Liver (tissue), 3 donors: ENCODE measurements around the gene ARMC9.

Experiments used
- ATF3 ChIP-seq: IDR thresholded peaks from 2 replicates; pipeline ENCODE4 v1.6.1; 2016; ENCODE audit warnings: antibody characterized with exemption
- EGR1 ChIP-seq, 2 donors: IDR thresholded peaks; 2 replicates each; pipeline ENCODE4 v1.6.1; 2016 to 2018; ENCODE audit warnings: antibody characterized with exemption in 2 of 2, low read depth in 2 of 2
- NR2F2 ChIP-seq: IDR thresholded peaks from 2 replicates; pipeline ENCODE4 v1.6.1; 2016; ENCODE audit warnings: antibody characterized with exemption
- RAD21 ChIP-seq, 2 donors: IDR thresholded peaks; 2 replicates each; pipeline ENCODE4 v1.6.1; 2016; ENCODE audit warnings: antibody characterized with exemption in 2 of 2, mild to moderate bottlenecking in 2 of 2
- REST ChIP-seq: IDR thresholded peaks from 2 replicates; pipeline ENCODE4 v1.6.1; 2016; ENCODE audit warnings: antibody characterized with exemption, mild to moderate bottlenecking
- RXRA ChIP-seq, 2 donors: IDR thresholded peaks; 2 replicates each; pipeline ENCODE4 v1.6.1; 2017 to 2018; ENCODE audit warnings: antibody characterized with exemption in 2 of 2, mild to moderate bottlenecking in 1 of 2
- TAF1 ChIP-seq: conservative IDR thresholded peaks from 2 replicates; pipeline ENCODE4 v1.6.1; 2016; ENCODE audit warnings: antibody characterized with exemption, mild to moderate bottlenecking
- YY1 ChIP-seq: IDR thresholded peaks from 2 replicates; pipeline ENCODE4 v1.6.1; 2016; ENCODE audit warnings: antibody characterized with exemption, mild to moderate bottlenecking
- TF ChIP-seq, protein P1 (sequence below): fragments of 150-350 bp; IDR thresholded peaks from 2 replicates; pipeline ENCODE4 v1.5.1; 2017; ENCODE audit warnings: improper control_type of control experiment, low read depth, low read length; ENCODE audit not compliant: missing input control
- TF ChIP-seq, protein P2 (sequence below): IDR thresholded peaks from 2 replicates; pipeline ENCODE4 v1.6.1; 2016; ENCODE audit warnings: antibody characterized with exemption
- TF ChIP-seq, protein P3 (sequence below): IDR thresholded peaks from 2 replicates; pipeline ENCODE4 v1.6.1; 2016; ENCODE audit warnings: antibody characterized with exemption
- donor health status: healthy.
- donor health status: healthy.

GRCh38 chr2:231204581-231204980, 6.2 kb downstream of the ARMC9 start:
- TF ChIP-seq REST (no peak), YY1 (no peak), RXRA (IDR thresholded peaks at IDR 0.05) (no peak), EGR1 (IDR thresholded peaks at IDR 0.05; ENCODE audit: low read depth in 2 of 2) (no peak), RAD21 (IDR thresholded peaks at IDR 0.05) (no peak), NR2F2 (no peak), ATF3 (no peak), TAF1 (no peak)
- TF ChIP-seq, protein P1, sequence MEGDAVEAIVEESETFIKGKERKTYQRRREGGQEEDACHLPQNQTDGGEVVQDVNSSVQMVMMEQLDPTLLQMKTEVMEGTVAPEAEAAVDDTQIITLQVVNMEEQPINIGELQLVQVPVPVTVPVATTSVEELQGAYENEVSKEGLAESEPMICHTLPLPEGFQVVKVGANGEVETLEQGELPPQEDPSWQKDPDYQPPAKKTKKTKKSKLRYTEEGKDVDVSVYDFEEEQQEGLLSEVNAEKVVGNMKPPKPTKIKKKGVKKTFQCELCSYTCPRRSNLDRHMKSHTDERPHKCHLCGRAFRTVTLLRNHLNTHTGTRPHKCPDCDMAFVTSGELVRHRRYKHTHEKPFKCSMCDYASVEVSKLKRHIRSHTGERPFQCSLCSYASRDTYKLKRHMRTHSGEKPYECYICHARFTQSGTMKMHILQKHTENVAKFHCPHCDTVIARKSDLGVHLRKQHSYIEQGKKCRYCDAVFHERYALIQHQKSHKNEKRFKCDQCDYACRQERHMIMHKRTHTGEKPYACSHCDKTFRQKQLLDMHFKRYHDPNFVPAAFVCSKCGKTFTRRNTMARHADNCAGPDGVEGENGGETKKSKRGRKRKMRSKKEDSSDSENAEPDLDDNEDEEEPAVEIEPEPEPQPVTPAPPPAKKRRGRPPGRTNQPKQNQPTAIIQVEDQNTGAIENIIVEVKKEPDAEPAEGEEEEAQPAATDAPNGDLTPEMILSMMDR, result no peak
- TF ChIP-seq, protein P2, sequence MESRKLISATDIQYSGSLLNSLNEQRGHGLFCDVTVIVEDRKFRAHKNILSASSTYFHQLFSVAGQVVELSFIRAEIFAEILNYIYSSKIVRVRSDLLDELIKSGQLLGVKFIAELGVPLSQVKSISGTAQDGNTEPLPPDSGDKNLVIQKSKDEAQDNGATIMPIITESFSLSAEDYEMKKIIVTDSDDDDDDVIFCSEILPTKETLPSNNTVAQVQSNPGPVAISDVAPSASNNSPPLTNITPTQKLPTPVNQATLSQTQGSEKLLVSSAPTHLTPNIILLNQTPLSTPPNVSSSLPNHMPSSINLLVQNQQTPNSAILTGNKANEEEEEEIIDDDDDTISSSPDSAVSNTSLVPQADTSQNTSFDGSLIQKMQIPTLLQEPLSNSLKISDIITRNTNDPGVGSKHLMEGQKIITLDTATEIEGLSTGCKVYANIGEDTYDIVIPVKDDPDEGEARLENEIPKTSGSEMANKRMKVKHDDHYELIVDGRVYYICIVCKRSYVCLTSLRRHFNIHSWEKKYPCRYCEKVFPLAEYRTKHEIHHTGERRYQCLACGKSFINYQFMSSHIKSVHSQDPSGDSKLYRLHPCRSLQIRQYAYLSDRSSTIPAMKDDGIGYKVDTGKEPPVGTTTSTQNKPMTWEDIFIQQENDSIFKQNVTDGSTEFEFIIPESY, result no peak
- TF ChIP-seq, protein P3, sequence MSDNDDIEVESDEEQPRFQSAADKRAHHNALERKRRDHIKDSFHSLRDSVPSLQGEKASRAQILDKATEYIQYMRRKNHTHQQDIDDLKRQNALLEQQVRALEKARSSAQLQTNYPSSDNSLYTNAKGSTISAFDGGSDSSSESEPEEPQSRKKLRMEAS, result no peak
